Muscle of leg (tissue), 11 donors: ENCODE results near the gene MYH9. TPM values are rescaled to one million over a fixed set of nuclear protein-coding genes. Genes with fewer than 3 reads are reported as not detected.
"Not testable (repeated sequence)": the region's sequence is repeated elsewhere in the genome, so short reads cannot be mapped to it uniquely, and the experiment has no call there.

ENCODE experiments used
- DNase-seq: peaks from one replicate; pipeline ENCODE4 v3.0.0; 2013
- H3K27ac ChIP-seq: one replicate; pipeline ENCODE4 v1.5.1; 2013; ENCODE audit warnings: mild to moderate bottlenecking, low read length, control low read depth
- H3K27me3 ChIP-seq: one replicate; pipeline ENCODE4 v1.6.1; 2013; ENCODE audit warnings: low read length; ENCODE audit not compliant: control insufficient read depth, insufficient read depth
- H3K36me3 ChIP-seq: one replicate; pipeline ENCODE4 v1.6.1; 2013; ENCODE audit warnings: low read length; ENCODE audit not compliant: control insufficient read depth, insufficient read depth
- H3K4me1 ChIP-seq: one replicate; pipeline ENCODE4 v1.6.1; 2013; ENCODE audit warnings: low read length; ENCODE audit not compliant: control insufficient read depth, insufficient read depth
- H3K4me3 ChIP-seq: one replicate; pipeline ENCODE4 v1.5.1; 2013; ENCODE audit warnings: low read length, control low read depth
- H3K9me3 ChIP-seq: replicated peaks from 2 replicates; pipeline ENCODE4 v1.6.1; 2013; ENCODE audit warnings: low read depth, low read length; ENCODE audit not compliant: control insufficient read depth
- WGBS: methylation state at CpG from one replicate; pipeline ENCODE4 v1.1.5; 2013; ENCODE audit warnings: missing lambda C conversion rate; ENCODE audit not compliant: insufficient coverage; 5-methylcytosine and 5-hydroxymethylcytosine counted together
- polyA plus RNA-seq, 8 donors: library from polyadenylated mRNA; unstranded; fragments of 120-200 nt; gene quantifications; one replicate each; pipeline versions ENCODE4 v1.2.1 to v1.2.3, GENCODE V29; 2013; ENCODE audit warnings: inconsistent platforms in 1 of 8, low replicate concordance in 1 of 8; ENCODE audit not compliant: insufficient read length in 8 of 8, insufficient read depth in 1 of 8
- total RNA-seq: library from RNA; stranded (reverse); fragments of 120-200 nt; gene quantifications from one replicate; pipeline ENCODE4 v1.2.4, GENCODE V29; 2013

The MYH9 gene
- total and polyA plus RNA-seq, 9 donors = 61.9 to 160 (median 122) TPM

DNA sequence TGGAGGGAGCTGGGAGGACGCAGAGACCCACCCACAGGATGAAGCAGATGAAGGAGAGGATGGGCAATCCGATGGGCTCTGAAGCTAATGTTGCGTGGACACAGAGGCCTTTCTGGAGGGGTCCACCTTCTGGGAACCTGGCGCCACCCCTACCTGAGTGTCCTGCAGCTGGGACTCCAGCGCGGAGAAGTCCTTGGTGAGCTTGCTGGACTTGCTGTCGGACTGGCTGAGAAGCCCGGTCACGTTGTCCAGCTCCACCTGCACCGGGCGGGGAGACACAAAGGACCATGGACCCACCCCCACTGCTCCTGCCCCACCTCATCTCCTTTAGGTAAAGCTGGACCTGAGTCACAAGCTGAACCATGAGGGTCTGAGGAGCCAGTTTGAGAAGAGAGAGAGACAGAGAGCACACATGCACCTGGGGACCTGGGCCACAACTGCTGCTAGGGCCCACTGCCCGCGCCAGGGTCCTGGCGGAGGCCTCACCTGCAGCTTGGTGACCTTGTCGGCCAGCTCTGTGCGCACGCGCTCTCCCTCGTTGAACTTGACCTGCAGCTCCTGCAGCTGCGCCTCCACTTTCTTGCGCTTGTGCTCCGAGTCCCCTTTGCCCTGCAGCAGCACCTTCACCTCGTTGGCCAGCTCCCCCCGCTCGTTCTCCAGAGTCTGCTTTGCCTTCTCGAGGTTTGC is 94.0 kb downstream of the MYH9 start:
- Histone ChIP-seq H3K27ac (no peak overlapping the region), H3K4me1 (no peaks in the 10 kb centered on the region), H3K36me3 (peaks cover 86% of the 10 kb centered on the region), H3K4me3 (no peak overlapping the region), H3K27me3 (no peaks in the 10 kb centered on the region), H3K9me3 (no peaks in the 10 kb centered on the region)
- DNase-seq = no peak
- WGBS = 89% methylated on average over 24 of the region's 26 CpGs

DNA sequence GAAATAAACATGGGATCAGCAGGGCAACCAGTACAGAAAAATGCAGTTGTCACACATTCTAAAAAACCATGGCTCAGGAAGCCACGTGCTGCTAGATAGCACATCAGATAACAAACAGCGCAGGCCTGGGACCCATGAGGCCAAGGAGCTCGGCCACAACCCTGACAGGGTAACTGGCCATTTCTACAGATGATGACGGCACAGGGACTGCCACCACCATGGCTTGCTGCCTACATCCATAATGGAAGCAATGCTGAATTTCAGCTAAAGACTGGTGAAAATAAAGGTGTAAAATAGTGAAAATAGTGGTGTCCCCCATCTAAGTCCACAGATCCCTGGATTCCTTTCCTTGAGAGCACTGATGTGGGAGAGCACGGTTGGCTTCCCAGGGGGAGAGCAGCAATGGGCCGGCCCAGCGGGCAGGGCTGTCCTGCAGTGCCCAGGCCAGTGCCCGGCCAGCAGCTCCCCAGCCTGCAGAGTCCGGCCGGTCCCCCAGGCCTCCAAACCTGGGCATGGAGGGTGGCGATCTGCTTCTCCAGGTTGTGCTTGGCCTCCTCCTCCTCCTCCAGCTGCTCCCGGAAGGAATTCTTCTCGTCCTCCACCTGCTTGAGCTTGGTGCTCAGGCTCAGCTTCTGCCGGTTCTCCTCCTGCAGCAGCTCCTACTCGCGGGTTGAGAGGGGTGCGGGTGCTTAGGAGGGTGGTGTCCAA is 94.8 kb downstream of the MYH9 start:
- DNase-seq = no peak
- Histone ChIP-seq H3K27me3 (no peaks in the 10 kb centered on the region), H3K27ac (no peak overlapping the region), H3K4me1 (no peaks in the 10 kb centered on the region), H3K9me3 (no peaks in the 10 kb centered on the region), H3K4me3 (no peak overlapping the region), H3K36me3 (peaks cover 86% of the 10 kb centered on the region)
- 95% methylated on average over 9 of the region's 17 CpGs for WGBS

DNA sequence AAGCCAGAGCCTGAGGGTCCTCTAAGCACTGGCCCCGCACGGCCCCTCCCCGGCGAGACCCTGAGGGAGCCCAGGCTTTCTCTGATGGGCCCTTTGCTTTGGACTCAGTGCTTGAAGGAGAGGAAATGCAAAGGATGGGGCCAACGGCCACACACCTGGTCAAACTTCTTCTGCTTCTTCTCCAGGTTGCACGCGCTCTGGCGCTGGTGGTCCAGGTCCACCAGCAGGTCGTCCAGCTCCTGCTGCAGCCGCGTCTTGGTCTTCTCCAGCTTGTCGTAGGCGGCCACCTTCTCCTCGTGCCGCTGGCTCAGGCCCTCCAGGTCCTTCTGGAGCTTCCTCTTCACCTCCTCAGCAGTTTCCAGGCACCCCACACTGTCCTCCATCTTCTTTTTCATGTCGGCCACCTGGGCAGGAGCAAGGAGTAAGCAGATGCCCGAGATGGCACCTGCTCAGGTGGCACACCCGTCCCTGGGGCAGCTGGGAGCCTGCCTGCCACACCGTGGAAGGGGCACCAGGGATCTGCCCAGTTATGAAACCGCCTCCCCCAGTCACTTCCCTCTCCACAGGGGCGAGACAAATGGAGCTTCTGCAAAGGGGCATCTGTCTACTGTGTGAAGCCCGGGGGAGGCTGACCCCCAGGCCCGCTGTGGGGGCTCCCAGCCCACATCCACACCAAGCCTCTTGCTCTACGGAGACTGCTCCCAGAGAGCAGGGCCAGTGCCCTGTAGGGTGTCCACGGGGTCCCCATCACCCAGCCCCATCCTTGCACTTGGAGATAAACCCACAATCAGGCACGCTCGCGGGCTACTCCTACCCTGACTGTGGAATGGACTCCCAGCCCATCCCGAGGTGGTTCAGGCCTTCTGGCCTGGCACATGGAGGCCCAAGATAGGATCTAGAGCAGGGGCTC is 95.7 kb downstream of the MYH9 start:
- WGBS = 96% methylated on average over 24 of the region's 29 CpGs
- no peak overlapping the region for H3K4me3 ChIP-seq
- H3K4me1 ChIP-seq = no peaks in the 10 kb centered on the region
- H3K36me3 ChIP-seq = peaks cover 83% of the 10 kb centered on the region
- H3K9me3 ChIP-seq = no peaks in the 10 kb centered on the region
- no peaks in the 10 kb centered on the region for H3K27me3 ChIP-seq
- DNase-seq = no peak
- H3K27ac ChIP-seq = no peak overlapping the region

DNA sequence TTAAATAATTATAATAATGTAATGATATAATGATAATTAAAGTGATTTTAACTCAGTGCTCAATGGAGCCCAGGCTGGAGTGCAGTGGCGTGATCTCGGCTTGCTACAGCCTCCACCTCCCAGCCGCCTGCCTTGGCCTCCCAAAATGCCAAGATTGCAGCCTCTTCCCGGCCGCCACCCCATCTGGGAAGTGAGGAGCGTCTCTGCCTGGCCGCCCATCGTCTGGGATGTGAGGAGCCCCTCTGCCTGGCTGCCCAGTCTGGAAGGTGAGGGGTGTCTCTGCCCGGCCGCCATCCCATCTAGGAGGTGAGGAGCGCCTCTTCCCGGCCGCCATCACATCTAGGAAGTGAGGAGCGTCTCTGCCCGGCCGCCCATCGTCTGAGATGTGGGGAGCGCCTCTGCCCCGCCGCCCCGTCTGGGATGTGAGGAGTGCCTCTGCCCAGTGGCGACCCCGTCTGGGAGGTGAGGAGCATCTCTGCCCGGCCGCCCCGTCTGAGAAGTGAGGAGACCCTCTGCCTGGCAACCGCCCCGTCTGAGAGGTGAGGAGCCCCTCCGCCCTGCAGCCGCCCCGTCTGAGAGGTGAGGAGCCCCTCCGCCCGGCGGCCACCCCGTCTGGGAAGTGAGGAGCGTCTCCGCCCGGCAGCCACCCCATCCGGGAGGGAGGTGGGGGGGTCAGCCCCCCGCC is 97.2 kb downstream of the MYH9 start:
- H3K27ac ChIP-seq, H3K9me3 ChIP-seq, H3K27me3 ChIP-seq, H3K4me3 ChIP-seq, DNase-seq: not testable (repeated sequence)
- WGBS = no CpG with 5 or more reads among the region's 40 CpGs
- Histone ChIP-seq H3K36me3 (peaks cover 83% of the 10 kb centered on the region), H3K4me1 (peaks cover 13% of the 10 kb centered on the region)

DNA sequence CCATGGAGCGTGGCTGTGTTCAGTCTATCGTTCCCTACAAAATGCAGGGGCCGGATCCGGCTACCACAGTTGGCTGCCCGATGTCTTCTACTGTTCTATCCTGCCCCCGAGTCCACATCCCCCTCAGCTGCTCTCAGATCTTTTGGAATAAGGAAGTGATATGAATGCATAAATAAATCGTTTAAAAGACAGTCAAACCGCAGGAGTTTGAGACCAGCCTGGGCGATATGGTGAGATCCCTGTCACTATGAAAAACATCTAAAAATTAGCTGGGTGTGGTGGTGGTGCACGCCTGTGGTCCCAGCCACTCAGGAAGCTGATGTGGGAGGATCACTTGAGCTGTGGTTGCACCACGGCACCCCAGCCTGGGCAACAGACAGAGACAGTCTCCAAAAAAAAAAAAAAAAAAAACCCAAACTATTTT is 97.8 kb downstream of the MYH9 start:
- not testable (repeated sequence) for DNase-seq, H3K9me3 ChIP-seq, H3K27me3 ChIP-seq, H3K27ac ChIP-seq, H3K4me3 ChIP-seq
- Histone ChIP-seq H3K4me1 (peaks cover 18% of the 10 kb centered on the region), H3K36me3 (peaks cover 83% of the 10 kb centered on the region)
- WGBS = 100% methylated on average over 1 of the region's 11 CpGs

DNA sequence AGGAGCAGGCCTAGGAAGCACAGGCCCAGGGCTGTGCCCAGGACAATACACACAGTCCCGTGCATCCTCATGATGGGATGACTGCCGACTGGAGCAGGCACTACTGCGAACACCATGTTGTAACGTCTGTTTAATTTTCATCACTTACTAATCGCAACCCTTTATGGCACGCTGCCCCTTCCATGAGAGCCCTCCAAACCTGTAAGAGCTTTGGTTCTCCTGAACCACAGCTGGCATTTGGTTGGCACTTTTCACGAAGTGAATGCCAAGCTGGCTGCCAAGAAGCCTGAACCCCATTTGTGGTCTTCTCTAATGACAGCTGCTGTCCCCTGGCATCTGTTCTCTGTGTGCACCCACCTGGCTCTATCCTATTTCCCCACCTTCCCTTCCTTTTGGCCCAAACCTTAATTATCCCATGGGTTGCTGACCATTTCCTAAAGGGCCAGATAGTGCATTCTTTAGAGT is 98.3 kb downstream of the MYH9 start:
- Histone ChIP-seq H3K4me1 (peaks cover 22% of the 10 kb centered on the region), H3K27ac (no peak overlapping the region), H3K9me3 (no peaks in the 10 kb centered on the region), H3K4me3 (no peak overlapping the region), H3K36me3 (peaks cover 83% of the 10 kb centered on the region), H3K27me3 (no peaks in the 10 kb centered on the region)
- WGBS = 85% methylated on average over 7 of the region's 7 CpGs
- no peak for DNase-seq

DNA sequence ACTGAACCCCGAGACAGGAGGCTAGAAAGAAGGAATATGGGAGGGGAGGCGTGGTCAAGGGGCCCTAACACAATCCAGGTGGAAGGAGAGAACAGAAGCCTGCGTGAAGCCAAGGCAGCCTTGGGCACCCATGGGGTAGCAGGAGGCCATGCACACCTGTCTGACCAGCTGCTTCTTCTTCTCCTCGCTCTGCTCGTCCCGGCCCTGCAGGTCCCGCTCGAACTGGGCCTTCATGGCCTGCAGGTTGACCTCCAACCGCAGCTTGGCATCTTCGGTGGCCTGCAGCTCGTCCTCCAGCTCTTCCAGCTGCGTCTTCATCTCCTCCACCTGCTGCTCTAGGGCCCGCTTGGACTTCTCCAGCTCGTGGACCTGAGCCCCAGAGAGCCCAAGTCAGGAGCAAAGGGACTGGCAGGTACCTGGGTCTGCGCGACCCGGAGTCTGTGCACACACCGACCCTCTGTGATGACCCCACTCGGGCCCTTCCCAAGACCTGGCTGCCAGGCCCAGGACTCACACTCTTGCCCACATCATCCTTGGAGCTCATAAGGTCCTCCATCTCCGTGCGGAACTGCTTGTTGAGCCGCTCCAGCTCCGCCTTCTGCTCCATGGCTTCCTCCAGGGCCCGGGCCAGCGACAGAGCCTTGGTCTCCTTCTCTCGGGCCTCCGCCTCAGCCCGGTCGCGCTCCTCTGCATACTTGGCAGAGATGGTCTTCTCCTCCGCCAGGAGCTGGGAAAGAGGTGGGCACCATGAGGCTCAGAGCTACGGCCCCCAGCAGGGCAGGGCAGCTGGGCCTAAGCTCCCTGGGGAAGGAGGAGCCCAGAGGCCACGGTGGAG is 99.0 kb downstream of the MYH9 start:
- WGBS = 93% methylated on average over 33 of the region's 33 CpGs
- Histone ChIP-seq H3K4me1 (peaks cover 22% of the 10 kb centered on the region), H3K4me3 (no peak overlapping the region), H3K36me3 (peaks cover 83% of the 10 kb centered on the region), H3K9me3 (no peaks in the 10 kb centered on the region), H3K27me3 (no peaks in the 10 kb centered on the region), H3K27ac (no peak overlapping the region)
- DNase-seq = no peak

DNA sequence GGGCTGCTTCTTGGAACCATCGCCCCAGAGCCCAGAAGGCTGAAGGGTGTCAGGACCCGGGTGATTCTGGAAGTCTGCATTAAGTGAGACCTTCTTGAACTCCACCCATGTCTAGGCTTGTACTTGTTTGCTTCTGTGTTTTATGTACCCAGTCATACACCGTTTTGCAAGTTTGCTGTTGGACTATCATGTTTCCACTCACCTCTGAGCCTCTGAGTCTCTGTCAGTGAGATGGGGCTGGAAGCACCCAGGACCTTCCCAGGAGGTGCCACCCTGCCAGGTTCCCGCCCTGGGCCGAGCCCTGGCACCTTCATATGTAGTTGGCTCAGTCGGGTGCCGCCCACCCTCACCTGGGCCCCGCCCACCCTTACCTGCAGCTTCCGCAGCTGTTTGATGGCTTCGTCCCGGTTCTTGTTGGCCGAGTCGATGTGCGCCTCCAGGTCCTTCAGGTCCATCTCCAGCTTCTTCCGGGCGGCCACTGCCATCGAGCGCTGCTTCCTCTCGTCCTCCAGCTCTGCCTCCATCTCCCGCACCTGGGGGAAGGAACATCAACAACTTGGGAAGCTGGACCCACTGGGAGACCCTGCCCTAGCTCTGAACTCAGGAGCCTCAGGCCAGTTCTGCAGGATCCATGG is 99.8 kb downstream of the MYH9 start:
- Histone ChIP-seq H3K4me1 (peaks cover 22% of the 10 kb centered on the region), H3K9me3 (no peaks in the 10 kb centered on the region), H3K27me3 (no peaks in the 10 kb centered on the region), H3K27ac (no peak overlapping the region), H3K36me3 (peaks cover 79% of the 10 kb centered on the region), H3K4me3 (no peak overlapping the region)
- DNase-seq = no peak
- WGBS = 94% methylated on average over 17 of the region's 20 CpGs
